GM21390 (cell line): ENCODE results near the gene PHLDB2.

Source experiments
- ATAC-seq: cut with Tn5 transposase; IDR thresholded peaks from one replicate; pipeline ENCODE4 v1.9.1; 2021; ENCODE audit not compliant: unreplicated experiment

The PHLDB2 gene

DNA sequence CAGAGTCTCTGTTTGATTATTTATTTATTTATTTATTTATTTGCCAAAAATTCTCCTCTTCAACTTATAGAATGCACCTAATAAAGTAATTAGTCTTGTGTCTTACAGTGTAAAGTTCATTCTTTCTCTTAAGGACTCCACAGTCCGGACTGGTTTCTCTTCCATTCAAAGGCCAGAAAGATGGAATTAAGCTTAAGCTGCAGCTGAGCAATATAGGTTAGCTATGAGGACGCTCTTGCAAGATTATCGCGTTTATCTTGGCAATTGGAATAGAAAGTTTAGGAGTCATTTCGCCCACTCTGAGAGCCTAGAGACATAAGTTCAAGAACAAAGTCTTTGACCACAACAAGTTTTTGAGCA lies 154.7 kb downstream of the PHLDB2 start:
- peak; percentile 29 for ATAC-seq

DNA sequence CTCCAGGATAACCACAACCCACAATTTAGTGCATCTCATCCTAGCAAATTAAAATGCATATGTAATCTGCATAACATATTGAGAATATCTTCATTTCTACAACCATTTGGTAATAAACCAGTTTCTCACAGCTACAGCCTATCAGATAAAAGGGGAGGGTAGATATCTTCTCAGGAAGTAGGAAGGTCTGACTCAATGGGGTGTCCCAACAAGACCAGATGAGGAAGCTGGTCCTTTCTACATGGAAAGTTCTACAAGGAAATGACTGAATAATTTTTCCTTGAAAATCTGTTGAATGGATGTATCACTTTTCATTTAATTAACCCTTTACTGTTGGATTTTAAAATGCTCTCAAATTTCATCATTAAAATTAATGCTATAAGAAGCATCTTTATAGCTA lies 158.0 kb downstream of the PHLDB2 start:
- ATAC-seq = no peak

- ATAC-seq = no peak
These were observed 159.6 kb downstream of the PHLDB2 start for GRCh38 chr3:112018712-112019111.

GRCh38 chr3:112019716-112020115 lies 160.7 kb downstream of the PHLDB2 start:
- ATAC-seq = no peak

- ATAC-seq = no peak
These were observed 161.6 kb downstream of the PHLDB2 start for GRCh38 chr3:112020674-112021085.
